Measurements from ENCODE around the gene CMSS1.

The CMSS1 gene

DNA sequence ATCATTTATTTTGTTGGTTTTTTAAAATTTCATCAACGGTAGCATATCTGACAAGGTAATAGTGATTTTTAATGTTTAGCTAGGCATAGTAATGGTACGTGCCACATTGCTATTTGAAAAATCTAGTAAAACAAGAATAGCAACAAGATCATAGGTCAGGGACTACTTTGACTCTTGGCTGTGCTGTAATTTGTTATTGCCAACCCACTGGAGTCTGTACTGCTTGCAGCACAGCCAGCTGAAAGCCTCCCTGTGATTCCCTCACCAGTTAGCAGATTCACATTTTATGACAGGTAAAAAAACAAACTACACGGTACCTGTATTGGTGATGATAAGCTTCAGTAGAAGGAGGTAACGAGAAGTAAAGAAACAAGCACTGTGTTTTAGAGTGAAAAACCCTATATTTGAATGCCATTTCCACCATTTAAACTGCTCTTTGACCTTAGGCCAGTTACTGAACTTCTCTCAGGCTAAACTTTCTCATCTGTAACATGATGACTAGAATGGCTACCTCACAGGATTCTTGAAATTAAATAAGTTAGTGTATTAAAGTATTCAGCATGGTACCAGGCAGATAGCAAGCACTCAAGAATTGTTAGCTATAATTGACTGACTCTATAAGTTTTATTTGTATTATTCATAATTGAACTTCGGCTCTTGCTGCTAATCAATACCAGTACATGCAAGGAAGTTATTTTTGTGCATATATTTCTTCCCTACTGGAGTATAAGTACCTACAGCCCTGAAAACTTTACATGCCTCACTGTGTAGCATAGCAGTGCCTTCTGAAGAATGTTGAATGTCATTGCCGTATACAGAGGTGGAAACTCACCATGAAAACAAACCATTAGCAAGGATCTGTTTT, 280.5 kb downstream of the CMSS1 start:
- TF ChIP-seq, protein P1, sequence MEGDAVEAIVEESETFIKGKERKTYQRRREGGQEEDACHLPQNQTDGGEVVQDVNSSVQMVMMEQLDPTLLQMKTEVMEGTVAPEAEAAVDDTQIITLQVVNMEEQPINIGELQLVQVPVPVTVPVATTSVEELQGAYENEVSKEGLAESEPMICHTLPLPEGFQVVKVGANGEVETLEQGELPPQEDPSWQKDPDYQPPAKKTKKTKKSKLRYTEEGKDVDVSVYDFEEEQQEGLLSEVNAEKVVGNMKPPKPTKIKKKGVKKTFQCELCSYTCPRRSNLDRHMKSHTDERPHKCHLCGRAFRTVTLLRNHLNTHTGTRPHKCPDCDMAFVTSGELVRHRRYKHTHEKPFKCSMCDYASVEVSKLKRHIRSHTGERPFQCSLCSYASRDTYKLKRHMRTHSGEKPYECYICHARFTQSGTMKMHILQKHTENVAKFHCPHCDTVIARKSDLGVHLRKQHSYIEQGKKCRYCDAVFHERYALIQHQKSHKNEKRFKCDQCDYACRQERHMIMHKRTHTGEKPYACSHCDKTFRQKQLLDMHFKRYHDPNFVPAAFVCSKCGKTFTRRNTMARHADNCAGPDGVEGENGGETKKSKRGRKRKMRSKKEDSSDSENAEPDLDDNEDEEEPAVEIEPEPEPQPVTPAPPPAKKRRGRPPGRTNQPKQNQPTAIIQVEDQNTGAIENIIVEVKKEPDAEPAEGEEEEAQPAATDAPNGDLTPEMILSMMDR (conservative IDR thresholded peaks at IDR 0.05), result no peak
- H3K27ac ChIP-seq, result peak overlapping the region; percentile 68

- TF ChIP-seq, protein P1 (conservative IDR thresholded peaks at IDR 0.05), result no peak
- H3K27ac ChIP-seq, result peak overlapping the region; percentile 68
Measured at GRCh38 chr3:100098784-100099070, 281.1 kb downstream of the CMSS1 start.

GRCh38 chr3:100099621-100100020, 282.0 kb downstream of the CMSS1 start:
- H3K27ac ChIP-seq, result peak overlapping the region; percentile 68
- TF ChIP-seq, protein P1 (conservative IDR thresholded peaks at IDR 0.05), result no peak

DNA sequence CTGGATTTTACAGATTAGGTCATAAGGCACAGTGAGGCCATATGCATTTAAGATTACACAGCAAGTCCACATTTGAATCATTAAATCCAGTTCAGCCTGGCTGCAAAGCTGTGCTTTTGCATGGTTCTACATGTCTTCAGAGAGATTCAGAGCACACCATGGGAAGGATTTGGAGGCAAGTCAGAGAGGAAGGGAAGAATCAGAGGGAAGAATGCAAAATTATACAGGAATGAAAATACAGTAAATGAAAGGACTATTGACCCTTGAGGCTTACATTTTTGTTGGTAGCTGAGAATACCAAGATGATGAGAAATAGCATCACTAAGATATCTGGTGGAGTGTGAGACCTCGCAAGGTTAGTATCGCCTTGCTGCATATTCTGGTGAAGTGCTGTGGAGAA, 282.8 kb downstream of the CMSS1 start:
- TF ChIP-seq, protein P1 (conservative IDR thresholded peaks at IDR 0.05), result no peak
- peak overlapping the region; percentile 68; the same call in 1 of the 2 replicates for H3K27ac ChIP-seq

GRCh38 chr3:100102757-100103156, 285.1 kb downstream of the CMSS1 start:
- H3K27ac ChIP-seq, result peak overlapping the region; percentile 62

DNA sequence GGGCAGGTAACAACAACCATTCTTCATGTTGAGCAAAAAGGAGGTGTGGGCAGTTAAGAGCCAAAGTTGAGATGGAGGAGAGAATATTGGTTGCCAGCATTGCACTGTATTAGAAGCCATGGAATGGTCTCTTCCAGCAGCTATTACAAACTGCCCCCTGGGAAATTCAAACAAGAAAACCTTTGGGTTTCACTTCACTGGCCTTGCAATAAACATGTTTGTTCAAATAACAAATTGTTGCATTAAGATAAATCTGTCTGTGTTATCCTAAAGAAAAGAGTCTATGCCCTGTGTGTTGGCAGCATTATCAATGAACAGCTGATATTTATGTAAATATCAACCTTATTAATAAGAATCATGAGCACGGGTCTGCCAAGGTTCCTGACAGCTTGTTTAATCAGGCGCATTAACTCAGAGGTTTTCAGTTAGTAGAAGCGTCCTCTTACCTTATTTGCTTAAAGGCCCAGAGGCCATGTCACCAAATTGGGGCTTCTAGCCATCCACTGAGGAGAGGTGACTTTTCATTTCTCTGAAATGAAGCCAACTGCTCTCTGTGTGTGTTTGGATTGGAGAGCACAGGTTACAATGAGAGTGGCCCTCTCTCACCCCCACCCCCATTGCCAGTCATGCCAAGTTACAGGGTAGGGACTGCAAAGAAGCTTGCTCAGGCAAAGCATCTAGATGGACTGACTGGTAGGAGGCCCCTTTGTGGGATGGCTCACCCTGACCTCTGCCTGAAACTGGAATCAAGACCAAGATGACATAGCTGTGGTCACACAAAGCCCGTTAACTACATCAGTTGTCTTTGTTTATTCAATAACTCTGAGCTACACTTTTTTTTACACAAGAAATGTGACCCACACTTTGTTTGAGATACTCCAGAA, 286.1 kb downstream of the CMSS1 start:
- TF ChIP-seq, protein P1 (conservative IDR thresholded peaks at IDR 0.05), result no peak
- peak overlapping the region; percentile 62 for H3K27ac ChIP-seq

More at GRCh38 chr3:100102757-100103156, 285.1 kb downstream of the CMSS1 start:
- TF ChIP-seq, protein P1 (conservative IDR thresholded peaks at IDR 0.05), result no peak

DNA sequence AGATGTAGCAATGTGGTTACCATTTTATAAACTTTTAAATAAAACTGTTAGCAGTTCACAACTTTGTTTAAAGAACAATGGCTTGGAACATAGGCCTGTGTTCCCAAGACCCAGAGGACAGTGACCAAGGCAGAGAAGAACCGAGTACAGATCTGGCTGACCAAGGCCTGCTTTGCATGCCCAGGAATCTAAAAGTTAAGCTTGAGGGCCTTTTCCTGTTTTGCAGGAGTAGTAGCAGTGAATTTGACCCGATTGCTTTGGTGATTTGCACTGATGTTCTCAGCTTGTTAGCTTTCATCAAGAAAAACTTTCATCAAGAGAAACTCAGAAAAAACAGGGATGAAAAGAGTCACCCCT, 286.8 kb downstream of the CMSS1 start:
- H3K27ac ChIP-seq, result peak overlapping the region; percentile 62

More for the DNA sequence above, 286.8 kb downstream of the CMSS1 start:
- TF ChIP-seq, protein P1 (conservative IDR thresholded peaks at IDR 0.05), result no peak
